ENCODE results near the gene UCN3.
"Not testable (repeated sequence)": the region's sequence is repeated elsewhere in the genome, so short reads cannot be mapped to it uniquely, and the experiment has no call there.

The UCN3 gene

GRCh38 chr10:5404208-5405041 lies 39.7 kb downstream of the UCN3 start, which contains the start of gene TUBAL3:
Gene TUBAL3, minus strand, starts transcription at chr10:5404828. Its CDS starts 36 bp downstream, at chr10:5404792.
- no peak for TF ChIP-seq CTCF (IDR thresholded peaks at IDR 0.05; ENCODE audit: insufficient read depth, low read length, poor library complexity, severe bottlenecking)
- Histone ChIP-seq H3K27me3 (replicated peaks; ENCODE audit: control insufficient read depth, insufficient read depth, low read length) (no peaks in the 10 kb centered on the region), H3K36me3 (ENCODE audit: control insufficient read depth, insufficient read depth, low read length) (no peaks in the 10 kb centered on the region), H3K4me3 (replicated peaks; ENCODE audit: low read depth, low read length) (no peak within 1 kb of the TSS)
- DNase-seq (ENCODE audit: extremely low read depth, insufficient read length) = no peak

- no peak for DNase-seq (ENCODE audit: extremely low read depth, insufficient read length)
- no peak for TF ChIP-seq CTCF (IDR thresholded peaks at IDR 0.05; ENCODE audit: insufficient read depth, low read length, poor library complexity, severe bottlenecking)
- H3K36me3 ChIP-seq (ENCODE audit: control insufficient read depth, insufficient read depth, low read length) = no peaks in the 10 kb centered on the region
- H3K4me3 ChIP-seq (replicated peaks; ENCODE audit: low read depth, low read length) = no peak overlapping the region
- H3K27me3 ChIP-seq (replicated peaks; ENCODE audit: control insufficient read depth, insufficient read depth, low read length) = no peaks in the 10 kb centered on the region
Observed at GRCh38 chr10:5406918-5407317, 42.2 kb downstream of the UCN3 start.

GRCh38 chr10:5410787-5411186 lies 46.0 kb downstream of the UCN3 start:
- not testable (repeated sequence) for H3K27me3 ChIP-seq (replicated peaks; ENCODE audit: control insufficient read depth, insufficient read depth, low read length); DNase-seq (ENCODE audit: extremely low read depth, insufficient read length); H3K4me3 ChIP-seq (replicated peaks; ENCODE audit: low read depth, low read length); H3K36me3 ChIP-seq (ENCODE audit: control insufficient read depth, insufficient read depth, low read length)

- H3K4me3 ChIP-seq (replicated peaks; ENCODE audit: low read depth, low read length) = peak overlapping the region; percentile 93
- TF ChIP-seq CTCF (IDR thresholded peaks at IDR 0.05; ENCODE audit: insufficient read depth, low read length, poor library complexity, severe bottlenecking) = no peak
- DNase-seq (ENCODE audit: extremely low read depth, insufficient read length) = no peak
Observed at GRCh38 chr10:5411941-5412276, 47.1 kb downstream of the UCN3 start.

GRCh38 chr10:5412277-5412941 lies 47.6 kb downstream of the UCN3 start, which contains the start of gene NET1:
Gene NET1, plus strand, starts transcription at chr10:5412557. Its CDS starts 136 bp downstream, at chr10:5412693.
- TF ChIP-seq CTCF (IDR thresholded peaks at IDR 0.05; ENCODE audit: insufficient read depth, low read length, poor library complexity, severe bottlenecking) = no peak
- Histone ChIP-seq H3K36me3 (ENCODE audit: control insufficient read depth, insufficient read depth, low read length) (no peaks in the 10 kb centered on the region), H3K27me3 (replicated peaks; ENCODE audit: control insufficient read depth, insufficient read depth, low read length) (no peaks in the 10 kb centered on the region), H3K4me3 (replicated peaks; ENCODE audit: low read depth, low read length) (peak within 1 kb of the TSS; percentile 93)
- peak; percentile 84 for DNase-seq (ENCODE audit: extremely low read depth, insufficient read length)

More at GRCh38 chr10:5411941-5412276, 47.1 kb downstream of the UCN3 start:
- no peaks in the 10 kb centered on the region for H3K36me3 ChIP-seq (ENCODE audit: control insufficient read depth, insufficient read depth, low read length)
- no peaks in the 10 kb centered on the region for H3K27me3 ChIP-seq (replicated peaks; ENCODE audit: control insufficient read depth, insufficient read depth, low read length)

All from GM06990 (cell line).